OCI-LY1 (cell line): ENCODE data around the gene SSTR5.

Experiments
- H2AFZ ChIP-seq: fragments of 200-600 bp; sonication (generic), shearing (Covaris generic); 2 replicates; pipeline ENCODE4 v1.6.0; 2014; ENCODE audit warnings: antibody characterized with exemption, mild to moderate bottlenecking, low read length
- H3F3A ChIP-seq: fragments of 200-600 bp; sonication (generic), shearing (Covaris generic); 2 replicates; pipeline ENCODE4 v1.6.0; 2014; ENCODE audit warnings: mild to moderate bottlenecking, antibody characterized with exemption, low read length, moderate library complexity; ENCODE audit not compliant: insufficient read depth
- H3K27ac ChIP-seq: fragments of 200-600 bp; sonication (generic); 2 replicates; pipeline ENCODE4 v1.5.1; 2014; ENCODE audit warnings: low read length, mixed run types, mild to moderate bottlenecking, low read depth; ENCODE audit not compliant: poor library complexity, severe bottlenecking
- H3K27me3 ChIP-seq: fragments of 200-600 bp; sonication (generic); 2 replicates; pipeline ENCODE4 v1.6.0; 2014; ENCODE audit warnings: antibody characterized with exemption, mild to moderate bottlenecking, low read length, moderate library complexity; ENCODE audit not compliant: insufficient read depth
- H3K36me3 ChIP-seq: fragments of 200-600 bp; sonication (generic); 2 replicates; pipeline ENCODE4 v1.6.1; 2014; ENCODE audit warnings: mild to moderate bottlenecking, antibody characterized with exemption, low read length, moderate library complexity, mixed read lengths; ENCODE audit not compliant: insufficient read depth
- H3K4me1 ChIP-seq: fragments of 200-600 bp; sonication (generic); 2 replicates; pipeline ENCODE4 v1.5.1; 2014; ENCODE audit warnings: mild to moderate bottlenecking, low read length, moderate library complexity; ENCODE audit not compliant: insufficient read depth, severe bottlenecking
- H3K4me2 ChIP-seq: fragments of 200-600 bp; sonication (generic), shearing (Covaris generic); 2 replicates; pipeline ENCODE4 v1.6.1; 2014; ENCODE audit warnings: low read length
- H3K4me3 ChIP-seq: fragments of 200-600 bp; sonication (generic); 2 replicates; pipeline ENCODE4 v1.5.1; 2014; ENCODE audit warnings: low read length, low read depth, mild to moderate bottlenecking, mixed read lengths; ENCODE audit not compliant: poor library complexity, severe bottlenecking
- H3K79me2 ChIP-seq: fragments of 200-600 bp; shearing (Covaris generic); 2 replicates; pipeline ENCODE4 v1.6.1; 2016; ENCODE audit warnings: mixed run types, low read length, mixed read lengths; ENCODE audit not compliant: insufficient read depth
- H3K9ac ChIP-seq: fragments of 200-600 bp; sonication (generic), shearing (Covaris generic); 2 replicates; pipeline ENCODE4 v1.6.1; 2014; ENCODE audit warnings: mild to moderate bottlenecking, low read length, mixed read lengths
- H3K9me2 ChIP-seq: fragments of 200-600 bp; sonication (generic), shearing (Covaris generic); 2 replicates; pipeline ENCODE4 v1.6.1; 2014; ENCODE audit warnings: low read depth, mild to moderate bottlenecking, low read length, mixed read lengths
- H3K9me3 ChIP-seq: fragments of 200-600 bp; shearing (Covaris generic); 2 replicates; pipeline ENCODE4 v1.6.1; 2014; ENCODE audit warnings: low read length, mixed read lengths
- H4K20me1 ChIP-seq: fragments of 200-600 bp; sonication (generic), shearing (Covaris generic); 2 replicates; pipeline ENCODE4 v1.6.0; 2016; ENCODE audit warnings: mild to moderate bottlenecking, low read length; ENCODE audit not compliant: insufficient read depth
- CTCF ChIP-seq: fragments of 200-600 bp; sonication (generic), shearing (Covaris generic); IDR thresholded peaks from 2 replicates; pipeline ENCODE4 v1.5.1; 2017; ENCODE audit warnings: mild to moderate bottlenecking, antibody characterized with exemption, low read length, moderate library complexity, mixed read lengths
- EZH2 ChIP-seq: fragments of 200-600 bp; sonication (generic), shearing (Covaris generic); IDR thresholded peaks from 2 replicates; pipeline ENCODE4 v1.8.0; 2017; ENCODE audit warnings: borderline replicate concordance, mixed run types, mild to moderate bottlenecking, antibody characterized with exemption, low read length, moderate library complexity, mixed read lengths

The SSTR5 gene

DNA sequence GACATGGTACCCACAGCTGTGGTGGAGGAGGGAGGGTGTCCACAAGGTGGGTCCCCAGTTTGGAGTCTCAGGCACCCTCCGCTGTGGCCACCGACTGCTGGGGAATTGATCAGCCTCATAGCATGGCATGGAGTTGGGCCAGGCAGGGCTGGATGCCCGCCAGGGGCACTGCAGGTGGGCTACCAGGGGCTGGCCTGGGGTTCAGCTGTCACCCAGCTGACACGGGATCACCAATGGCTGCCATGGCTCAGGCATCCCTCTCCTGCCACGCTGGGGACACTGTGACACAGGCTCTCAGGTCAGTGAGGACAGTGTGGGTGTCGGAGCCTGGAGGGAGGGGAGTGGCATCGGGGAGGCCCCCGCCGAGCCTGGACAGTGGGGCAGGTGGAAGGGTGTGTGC, 19.8 kb upstream of the SSTR5 start:
- no peaks in the 10 kb centered on the region for H4K20me1 ChIP-seq
- TF ChIP-seq EZH2: no peak
- no peak for TF ChIP-seq CTCF
- H3K4me2 ChIP-seq: no peak overlapping the region
- H3K9me3 ChIP-seq: no peaks in the 10 kb centered on the region
- H3K36me3 ChIP-seq: no peaks in the 10 kb centered on the region
- H3K79me2 ChIP-seq: no peaks in the 10 kb centered on the region
- H3K4me3 ChIP-seq: no peak overlapping the region
- no peaks in the 10 kb centered on the region for H3F3A ChIP-seq
- no peaks in the 10 kb centered on the region for H3K9me2 ChIP-seq
- H3K9ac ChIP-seq: no peak overlapping the region
- H3K27me3 ChIP-seq: no peaks in the 10 kb centered on the region; the same call in 1 of the 2 replicates
- H2AFZ ChIP-seq: no peak overlapping the region
- H3K27ac ChIP-seq: no peak overlapping the region
- no peaks in the 10 kb centered on the region for H3K4me1 ChIP-seq

- Histone ChIP-seq H3F3A (no peaks in the 10 kb centered on the region), H3K27ac (no peak overlapping the region), H3K4me1 (no peaks in the 10 kb centered on the region), H2AFZ (no peak overlapping the region), H3K27me3 (no peaks in the 10 kb centered on the region; the same call in 1 of the 2 replicates), H3K79me2 (no peaks in the 10 kb centered on the region), H3K36me3 (no peaks in the 10 kb centered on the region), H3K9ac (no peak overlapping the region), H3K4me3 (no peak overlapping the region), H3K4me2 (no peak overlapping the region), H3K9me2 (no peaks in the 10 kb centered on the region), H3K9me3 (no peaks in the 10 kb centered on the region), H4K20me1 (no peaks in the 10 kb centered on the region)
- no peak for TF ChIP-seq EZH2
These were observed 19.4 kb upstream of the SSTR5 start for GRCh38 chr16:1053121-1053521.

DNA sequence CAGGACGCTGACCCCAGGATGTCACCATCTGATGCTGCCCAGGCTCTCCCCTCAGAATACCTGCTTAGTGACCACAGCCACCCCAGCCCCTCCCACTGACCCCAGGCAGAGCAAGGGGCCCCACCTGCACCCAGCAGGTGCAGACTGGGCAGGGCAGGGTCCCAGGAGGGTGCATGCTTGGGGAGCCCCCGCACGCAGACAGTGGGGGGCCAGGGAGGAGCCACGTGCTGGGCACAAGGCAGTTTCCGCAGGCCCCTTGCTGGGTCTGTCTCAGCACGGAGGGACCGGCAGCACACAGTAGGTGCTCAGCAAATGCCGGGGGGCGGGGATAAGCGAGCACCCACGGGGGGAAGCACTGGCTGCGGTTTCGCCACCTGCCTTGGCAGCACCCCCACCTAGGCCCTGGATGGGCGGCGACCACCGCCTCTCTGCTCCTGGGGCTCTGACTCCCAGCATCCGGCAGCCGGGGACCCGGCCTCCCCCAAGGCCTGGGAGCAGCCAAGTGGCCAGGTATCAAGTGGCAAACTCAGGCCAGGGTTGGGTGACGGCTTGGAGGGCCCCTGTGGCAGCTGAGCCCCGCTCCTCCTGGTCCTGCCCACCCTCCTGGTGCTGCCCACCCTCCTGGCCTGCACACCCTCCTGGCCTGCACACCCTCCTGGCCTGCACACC, 18.7 kb upstream of the SSTR5 start:
- Histone ChIP-seq H3K9me3 (no peaks in the 10 kb centered on the region), H3K9me2 (no peaks in the 10 kb centered on the region), H3K9ac (no peak overlapping the region), H2AFZ (no peak overlapping the region), H4K20me1 (no peaks in the 10 kb centered on the region), H3K4me1 (no peaks in the 10 kb centered on the region), H3K4me2 (no peak overlapping the region), H3F3A (no peaks in the 10 kb centered on the region), H3K27ac (no peak overlapping the region), H3K36me3 (no peaks in the 10 kb centered on the region), H3K4me3 (no peak overlapping the region), H3K79me2 (no peaks in the 10 kb centered on the region), H3K27me3 (no peaks in the 10 kb centered on the region; the same call in 1 of the 2 replicates)
- TF ChIP-seq EZH2 (no peak), CTCF (no peak)
